Prostate gland (tissue), 2 donors: ENCODE data around the gene ACTR5.

ENCODE experiments used
- POLR2A ChIP-seq: fragments of 450-650 bp; IDR thresholded peaks from one replicate; pipeline ENCODE4 v1.6.1; 2016; ENCODE audit warnings: antibody characterized with exemption, mild to moderate bottlenecking
- TF ChIP-seq, protein P1 (sequence below), 4 experiments: fragments of 200-600 bp in 2 of 4; fragments of 450-650 bp in 2 of 4; sonication (generic) in 2 of 4; IDR thresholded peaks; 1 replicate in 3 of 4; 2 replicates in 1 of 4; pipeline ENCODE4 v1.5.1; 2016 to 2019; ENCODE audit warnings: antibody characterized with exemption in 4 of 4, mild to moderate bottlenecking in 2 of 4, moderate library complexity in 2 of 4

DNA sequence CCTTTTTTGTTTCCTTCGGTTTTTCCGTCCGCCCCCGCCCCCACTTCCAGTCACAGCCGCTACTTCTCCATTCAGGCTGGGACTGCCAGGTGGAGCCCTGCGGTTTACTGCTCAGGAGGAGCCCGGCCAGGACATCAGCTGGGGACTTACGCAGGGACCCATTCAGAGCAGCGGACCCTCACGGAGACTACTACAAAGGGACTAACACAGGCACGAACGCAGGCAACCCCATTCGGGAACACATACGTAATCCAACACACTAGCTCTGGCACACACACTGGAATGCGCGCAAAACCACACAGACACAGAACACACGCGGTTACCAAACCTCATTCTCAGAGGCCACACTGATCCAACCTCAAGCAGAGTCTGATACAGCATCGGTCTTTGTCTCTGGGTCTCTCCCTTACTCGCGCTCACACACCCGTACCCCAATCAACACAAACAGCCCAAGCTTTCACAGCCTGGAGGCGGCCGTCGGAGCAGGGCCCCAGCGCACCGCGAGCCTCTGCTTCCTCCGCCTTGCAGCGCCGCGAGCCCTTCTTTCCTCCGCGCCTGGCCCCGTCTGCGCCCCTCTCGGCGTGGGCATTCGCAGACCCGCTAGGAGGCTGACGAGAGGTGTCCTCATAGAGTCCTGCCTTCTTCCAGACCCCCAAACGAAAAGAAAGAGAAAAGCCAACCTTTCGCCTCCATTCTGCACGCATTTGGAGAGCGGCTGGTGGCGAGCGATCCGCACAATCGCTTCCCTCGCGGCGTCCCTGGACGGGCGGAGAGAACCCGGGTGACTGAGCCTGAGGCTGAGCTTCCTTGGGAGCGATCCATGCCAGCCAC is 25.0 kb upstream of the ACTR5 start:
- TF ChIP-seq POLR2A = no peak
- TF ChIP-seq, protein P1, sequence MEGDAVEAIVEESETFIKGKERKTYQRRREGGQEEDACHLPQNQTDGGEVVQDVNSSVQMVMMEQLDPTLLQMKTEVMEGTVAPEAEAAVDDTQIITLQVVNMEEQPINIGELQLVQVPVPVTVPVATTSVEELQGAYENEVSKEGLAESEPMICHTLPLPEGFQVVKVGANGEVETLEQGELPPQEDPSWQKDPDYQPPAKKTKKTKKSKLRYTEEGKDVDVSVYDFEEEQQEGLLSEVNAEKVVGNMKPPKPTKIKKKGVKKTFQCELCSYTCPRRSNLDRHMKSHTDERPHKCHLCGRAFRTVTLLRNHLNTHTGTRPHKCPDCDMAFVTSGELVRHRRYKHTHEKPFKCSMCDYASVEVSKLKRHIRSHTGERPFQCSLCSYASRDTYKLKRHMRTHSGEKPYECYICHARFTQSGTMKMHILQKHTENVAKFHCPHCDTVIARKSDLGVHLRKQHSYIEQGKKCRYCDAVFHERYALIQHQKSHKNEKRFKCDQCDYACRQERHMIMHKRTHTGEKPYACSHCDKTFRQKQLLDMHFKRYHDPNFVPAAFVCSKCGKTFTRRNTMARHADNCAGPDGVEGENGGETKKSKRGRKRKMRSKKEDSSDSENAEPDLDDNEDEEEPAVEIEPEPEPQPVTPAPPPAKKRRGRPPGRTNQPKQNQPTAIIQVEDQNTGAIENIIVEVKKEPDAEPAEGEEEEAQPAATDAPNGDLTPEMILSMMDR (IDR thresholded peaks at IDR 0.05) = no peak
